GM18526 (cell line): ENCODE results near the gene MGAT4A.

ENCODE experiments used
- POLR2A ChIP-seq: IDR thresholded peaks from 3 replicates; pipeline ENCODE4 v1.6.1; 2011; ENCODE audit not compliant: insufficient read length; ENCODE audit errors: extremely low read depth

Gene MGAT4A

DNA sequence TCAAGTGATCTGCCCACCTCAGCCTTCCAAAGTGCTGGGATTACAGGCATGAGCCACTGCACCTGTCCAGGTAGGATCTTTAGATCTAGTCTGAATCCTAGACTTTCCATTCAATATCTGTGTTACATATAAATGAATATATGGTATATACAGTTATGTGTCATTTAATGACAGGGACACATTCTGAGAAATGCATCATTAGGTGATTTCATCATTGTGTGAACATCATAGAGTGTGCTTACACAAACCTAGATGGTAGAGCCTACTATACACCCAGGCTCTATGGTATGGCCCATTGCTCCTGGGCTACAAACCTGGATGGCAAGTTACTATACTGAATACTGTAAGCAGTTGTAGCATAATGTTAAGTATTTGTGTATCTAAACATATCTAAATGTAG lies 15.5 kb upstream of the MGAT4A start:
- no peak for TF ChIP-seq POLR2A

GRCh38 chr2:98744595-98744994 lies 13.7 kb upstream of the MGAT4A start:
- no peak for TF ChIP-seq POLR2A

DNA sequence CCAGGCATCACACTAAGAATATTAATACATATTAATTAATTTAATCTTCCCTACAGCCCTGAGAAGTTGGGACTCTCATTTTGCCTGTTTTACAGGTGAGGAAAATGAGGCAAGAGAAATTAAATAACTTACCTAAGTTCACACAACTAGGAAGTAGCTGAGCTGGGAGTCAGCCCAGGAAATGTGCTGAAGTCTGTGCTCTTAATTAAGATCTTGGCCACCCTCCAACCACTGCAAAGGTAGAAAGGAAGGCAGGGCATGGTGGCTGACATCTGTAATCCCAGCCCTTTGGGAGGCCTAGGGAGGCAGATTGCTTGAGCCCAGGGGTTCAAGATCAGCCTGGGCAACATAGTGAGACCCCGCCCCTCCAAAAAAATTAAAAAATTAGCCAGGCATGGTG lies 12.9 kb upstream of the MGAT4A start:
- TF ChIP-seq POLR2A = no peak

GRCh38 chr2:98739020-98739419 lies 8.1 kb upstream of the MGAT4A start:
- TF ChIP-seq POLR2A = no peak

GRCh38 chr2:98738304-98738703 lies 7.4 kb upstream of the MGAT4A start:
- no peak for TF ChIP-seq POLR2A

- TF ChIP-seq POLR2A = no peak
Measured at GRCh38 chr2:98737848-98738247, 6.9 kb upstream of the MGAT4A start.

DNA sequence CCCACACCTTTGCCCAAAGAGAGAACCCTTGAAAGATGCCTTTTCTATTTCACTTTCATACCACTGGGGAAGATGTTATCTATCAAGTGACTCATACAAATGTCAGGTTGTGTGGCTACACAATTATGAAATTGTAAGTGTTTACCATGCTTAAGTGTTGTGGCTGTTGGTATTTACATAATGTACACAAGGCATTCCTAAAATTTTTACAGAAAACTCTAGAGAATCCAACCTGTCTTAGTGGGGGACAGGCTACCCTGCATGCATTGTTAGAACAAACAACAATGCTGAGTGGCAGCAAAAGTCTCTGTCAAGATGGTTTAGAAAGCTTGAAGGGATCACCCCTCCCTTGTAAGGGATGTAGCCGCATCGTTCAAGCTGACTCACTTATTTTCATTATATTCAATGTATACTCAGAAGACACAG lies 5.5 kb upstream of the MGAT4A start:
- no peak for TF ChIP-seq POLR2A

DNA sequence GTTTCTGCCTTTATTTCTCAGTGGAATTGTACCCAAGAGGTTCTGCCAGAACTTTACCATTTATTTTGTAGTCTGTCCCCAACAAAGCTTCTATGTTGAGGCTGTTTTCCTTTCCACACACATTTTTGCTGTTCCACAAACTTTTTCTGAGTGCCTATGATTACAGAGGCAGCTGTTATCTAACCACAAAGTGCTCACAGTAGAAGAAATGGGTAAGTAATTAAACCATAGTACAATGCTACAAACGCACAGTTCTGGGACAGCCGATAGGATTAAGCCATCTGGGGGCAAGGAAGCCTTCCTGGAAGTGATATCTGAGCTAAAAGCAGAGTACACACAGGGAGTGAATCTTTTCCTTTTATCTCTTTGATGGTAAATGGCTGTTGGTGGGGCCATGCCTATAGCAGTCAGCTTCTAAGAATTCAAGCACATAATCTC lies 3.9 kb upstream of the MGAT4A start:
- TF ChIP-seq POLR2A = no peak

DNA sequence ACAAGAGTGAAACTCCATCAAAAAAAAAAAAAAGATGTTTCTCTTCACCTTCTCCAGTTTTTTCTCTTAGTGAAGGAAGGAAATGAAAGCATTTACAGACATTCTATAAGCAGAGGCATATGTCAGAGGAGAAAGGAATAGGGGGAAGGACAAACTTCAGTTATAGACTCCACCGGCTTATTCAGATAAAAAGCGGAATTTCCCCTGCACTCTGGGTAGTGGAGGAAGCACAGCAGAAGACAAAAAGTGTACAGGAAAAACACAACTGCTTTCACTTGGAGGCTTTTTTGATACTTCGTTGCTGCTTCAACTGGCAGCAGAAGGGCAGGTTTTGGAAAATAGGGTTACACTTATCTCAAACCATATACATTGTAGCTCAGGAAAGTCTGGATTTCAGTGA lies 3.2 kb upstream of the MGAT4A start:
- TF ChIP-seq POLR2A = no peak

DNA sequence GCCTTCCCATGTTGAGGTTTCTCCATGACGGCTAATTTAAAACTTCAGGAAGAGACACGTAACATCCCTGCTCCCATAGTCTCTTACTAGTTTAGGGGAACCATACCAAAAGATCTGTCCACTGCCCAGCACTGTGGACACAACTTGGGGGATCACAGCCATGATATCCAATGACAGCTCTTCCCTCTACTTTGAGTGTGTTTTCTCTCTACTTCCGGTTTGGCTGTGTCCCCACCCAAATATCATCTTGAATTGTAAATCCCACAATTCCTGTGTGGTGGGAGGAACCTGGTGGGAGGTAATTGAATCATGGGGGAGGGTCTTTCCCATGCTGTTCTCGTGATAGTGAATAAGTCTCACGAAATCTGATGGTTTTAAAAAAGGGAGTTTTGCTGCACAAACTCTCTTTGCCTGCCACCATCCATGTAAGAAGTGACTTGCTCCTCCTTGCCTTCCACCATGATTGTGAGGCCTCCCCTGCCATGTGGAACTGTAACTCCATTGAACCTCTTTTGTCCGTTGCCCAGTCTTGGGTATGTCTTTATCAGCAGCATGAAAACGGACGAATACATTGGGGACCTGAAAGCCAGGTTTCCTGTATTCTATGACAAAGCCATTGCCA lies 1.6 kb upstream of the MGAT4A start:
- TF ChIP-seq POLR2A = no peak

- no peak for TF ChIP-seq POLR2A
Measured at GRCh38 chr2:98731894-98732349, 990 bp upstream of the MGAT4A start.

GRCh38 chr2:98730707-98731040 lies 258 bp downstream of the MGAT4A start:
- TF ChIP-seq POLR2A = no peak

DNA sequence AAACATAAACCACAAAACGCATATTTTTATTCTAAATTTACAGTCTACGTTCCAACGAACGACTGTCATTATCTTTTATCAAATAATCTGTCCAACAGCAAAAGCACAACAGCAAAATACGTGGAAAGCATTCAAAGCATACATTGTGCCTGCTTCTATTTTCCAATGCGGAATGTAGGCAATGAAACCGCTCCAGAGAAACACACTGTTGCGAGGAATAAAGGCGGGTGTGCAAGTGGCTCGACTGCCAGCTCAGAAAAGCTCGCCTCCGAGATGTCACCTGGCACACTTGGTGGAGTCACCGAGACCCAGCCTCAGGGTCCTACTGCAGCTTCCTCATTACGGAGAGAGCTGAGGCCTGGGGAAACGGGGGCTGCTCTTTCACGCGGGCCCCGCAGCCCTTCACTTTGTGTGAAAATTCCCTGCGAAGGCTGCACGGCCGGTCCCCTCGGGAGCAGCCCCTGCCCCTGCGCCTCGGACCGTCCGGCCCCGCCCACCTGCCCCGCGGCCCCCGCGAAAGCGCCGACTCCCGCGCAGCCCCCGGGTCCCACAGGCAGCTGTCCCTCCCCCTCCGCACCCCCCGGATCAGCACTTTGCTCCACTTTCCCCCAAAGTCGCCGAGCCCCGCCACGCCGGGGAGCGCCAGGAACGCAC lies 752 bp downstream of the MGAT4A start:
- TF ChIP-seq POLR2A = no peak

GRCh38 chr2:98729652-98730051 lies 1.3 kb downstream of the MGAT4A start:
- TF ChIP-seq POLR2A = no peak

DNA sequence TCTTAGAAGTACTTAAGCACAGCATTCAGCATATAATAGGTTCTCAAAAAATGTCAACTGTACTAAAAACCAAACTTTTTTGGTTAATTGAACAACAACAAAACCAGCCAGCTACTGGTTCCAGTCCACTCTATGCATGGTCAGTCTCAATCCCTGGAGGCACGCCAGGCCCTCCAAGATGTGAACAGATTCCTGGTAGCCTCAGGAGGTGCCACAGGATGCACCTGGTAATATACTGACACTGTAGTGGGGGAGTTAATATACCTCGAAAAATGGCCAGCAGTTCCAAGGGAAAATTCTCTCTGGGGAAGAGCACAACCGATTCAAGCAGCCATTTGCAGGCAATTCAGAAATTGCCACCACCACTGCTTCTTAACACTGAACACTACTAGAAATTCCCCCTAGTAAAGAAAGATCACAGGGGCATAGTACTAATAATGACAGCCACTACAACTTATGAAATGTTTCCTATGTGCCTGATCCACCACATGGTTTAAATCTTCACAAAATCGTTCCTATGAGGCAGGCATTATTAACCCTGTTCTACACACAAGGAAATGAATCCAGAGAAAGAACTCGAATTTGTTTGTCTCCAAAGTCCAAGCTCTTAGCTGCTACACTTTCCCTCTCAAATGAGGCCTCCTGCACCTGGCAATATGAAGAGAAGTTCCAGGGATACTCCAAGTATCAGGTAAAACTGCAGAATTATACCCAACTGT lies 3.4 kb downstream of the MGAT4A start:
- no peak for TF ChIP-seq POLR2A

DNA sequence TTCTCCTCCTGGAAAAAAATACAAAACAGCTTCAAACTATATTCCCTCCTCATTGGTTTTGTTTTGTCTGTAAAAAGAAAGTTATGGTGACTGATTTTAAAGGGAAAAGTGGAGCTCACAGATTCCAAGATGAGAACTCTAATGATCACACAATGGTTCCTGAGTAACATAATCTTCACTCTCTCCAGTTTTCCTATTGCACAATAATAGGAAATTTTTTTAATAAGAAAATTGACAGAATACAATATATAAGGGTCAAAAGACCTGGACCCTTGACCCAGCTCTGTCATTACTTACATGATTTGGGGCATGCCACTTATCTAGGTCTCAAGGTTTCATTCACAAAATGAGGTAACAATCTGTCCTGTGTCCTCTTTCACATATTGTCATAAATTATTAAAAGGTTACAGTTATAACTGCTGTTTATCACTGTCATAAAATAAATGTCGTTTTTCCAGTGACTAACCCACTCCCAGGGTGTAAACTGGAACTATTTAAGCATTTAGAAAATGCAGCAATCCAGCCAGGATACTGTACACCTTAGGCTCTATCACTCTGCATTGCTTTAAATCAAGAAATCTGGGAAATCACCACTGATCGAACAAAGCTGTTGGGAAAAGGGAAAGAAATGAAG lies 4.1 kb downstream of the MGAT4A start:
- TF ChIP-seq POLR2A = no peak
